IMR-90 (cell line): Measurements from ENCODE around the gene SLC6A4.

Experiments
- BHLHE40 ChIP-seq: fragments of 150-350 bp; IDR thresholded peaks from 2 replicates; pipeline ENCODE4 v1.6.1; 2016; ENCODE audit warnings: mild to moderate bottlenecking, low read depth, low read length
- CEBPB ChIP-seq: IDR thresholded peaks from 2 replicates; pipeline ENCODE4 v1.6.1; 2012; ENCODE audit warnings: low read depth, low read length, improper control_type of control experiment
- CTCF ChIP-seq: conservative IDR thresholded peaks from 2 replicates; pipeline ENCODE4 v1.5.1; 2012; ENCODE audit warnings: mild to moderate bottlenecking, low read depth, low read length, improper control_type of control experiment
- FOS ChIP-seq: fragments of 150-350 bp; IDR thresholded peaks from 2 replicates; pipeline ENCODE4 v1.6.1; 2016; ENCODE audit warnings: low read depth, low read length
- MXI1 ChIP-seq: IDR thresholded peaks from 2 replicates; pipeline ENCODE4 v1.6.1; 2012; ENCODE audit warnings: low read depth, mild to moderate bottlenecking, low read length, moderate library complexity, borderline replicate concordance
- POLR2A ChIP-seq: IDR thresholded peaks from 2 replicates; pipeline ENCODE4 v1.6.1; 2012; ENCODE audit warnings: mild to moderate bottlenecking, low read depth, low read length
- RCOR1 ChIP-seq: IDR thresholded peaks from 2 replicates; pipeline ENCODE4 v1.6.1; 2012; ENCODE audit warnings: mild to moderate bottlenecking, low read length, improper control_type of control experiment; ENCODE audit not compliant: insufficient replicate concordance
- SMC3 ChIP-seq: fragments of 150-350 bp; IDR thresholded peaks from 2 replicates; pipeline ENCODE4 v1.6.1; 2016; ENCODE audit warnings: low read depth, mild to moderate bottlenecking, antibody characterized with exemption, low read length, moderate library complexity
- TF ChIP-seq, protein P1 (sequence below): fragments of 150-350 bp; IDR thresholded peaks from 2 replicates; pipeline ENCODE4 v1.6.1; 2017; ENCODE audit warnings: mild to moderate bottlenecking, antibody characterized with exemption, low read length, low read depth

DNA sequence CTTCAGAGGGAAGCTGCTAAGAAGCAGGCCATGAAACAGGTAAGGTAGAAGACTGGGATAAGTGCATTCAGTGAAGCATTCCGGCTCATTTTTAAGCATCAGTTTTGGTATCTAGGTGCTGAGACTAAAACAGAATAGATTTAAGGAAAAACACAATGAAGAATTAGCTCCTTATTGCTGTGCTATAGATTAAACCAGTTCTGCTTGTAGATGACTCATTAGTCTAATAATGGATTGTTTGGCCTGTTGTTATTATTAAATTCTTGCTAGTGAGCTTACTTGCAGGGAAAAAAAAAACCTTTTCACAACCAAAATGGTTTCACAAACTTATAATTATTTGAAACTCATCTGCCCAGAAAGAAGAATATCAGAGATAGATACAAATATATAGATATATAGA lies 62.9 kb downstream of the SLC6A4 start:
- TF ChIP-seq CEBPB = no peak
- TF ChIP-seq CTCF = no peak
- no peak for TF ChIP-seq BHLHE40
- no peak for TF ChIP-seq POLR2A
- no peak for TF ChIP-seq RCOR1
- TF ChIP-seq FOS = no peak
- no peak for TF ChIP-seq MXI1
- no peak for TF ChIP-seq SMC3
- TF ChIP-seq, protein P1, sequence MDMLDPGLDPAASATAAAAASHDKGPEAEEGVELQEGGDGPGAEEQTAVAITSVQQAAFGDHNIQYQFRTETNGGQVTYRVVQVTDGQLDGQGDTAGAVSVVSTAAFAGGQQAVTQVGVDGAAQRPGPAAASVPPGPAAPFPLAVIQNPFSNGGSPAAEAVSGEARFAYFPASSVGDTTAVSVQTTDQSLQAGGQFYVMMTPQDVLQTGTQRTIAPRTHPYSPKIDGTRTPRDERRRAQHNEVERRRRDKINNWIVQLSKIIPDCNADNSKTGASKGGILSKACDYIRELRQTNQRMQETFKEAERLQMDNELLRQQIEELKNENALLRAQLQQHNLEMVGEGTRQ = no peak
